ENCODE measurements around the gene RNU1-1. TPM values are rescaled to one million over a fixed set of nuclear protein-coding genes. Genes with fewer than 3 reads are reported as not detected.
"Not testable (repeated sequence)": the region's sequence is repeated elsewhere in the genome, so short reads cannot be mapped to it uniquely, and the experiment has no call there.

The RNU1-1 gene
- total RNA-seq, 1 experiment from 2014 or later, result 1,197 TPM

- Mint-ChIP-seq H3K4me3 (peak overlapping the region; percentile 82), H3K4me1 (peaks cover 23% of the 10 kb centered on the region), H3K27me3 (ENCODE audit: low read depth) (peaks cover 64% of the 10 kb centered on the region)
- DNase-seq (ENCODE audit: low spot score), result peak; percentile 77
- ChIA-PET CTCF (interaction anchor here (1.5 kb wide), 1 partner anchor 11 kb away, joined by 7 read pairs; no protein-coding TSS in a partner anchor), POLR2A (interaction anchor here (0.8 kb wide), 1 partner anchor 12 kb away, joined by 4 read pairs; no protein-coding TSS in a partner anchor)
- H3K9me3 Mint-ChIP-seq, H3K27ac Mint-ChIP-seq, H3K36me3 Mint-ChIP-seq, ATAC-seq: not testable (repeated sequence)
- TF ChIP-seq TEAD1 (CRISPR knock-in tag; IDR thresholded peaks at IDR 0.05), result peak; percentile 26; the same call in 1 of the 2 replicates
- TF ChIP-seq, protein P1, sequence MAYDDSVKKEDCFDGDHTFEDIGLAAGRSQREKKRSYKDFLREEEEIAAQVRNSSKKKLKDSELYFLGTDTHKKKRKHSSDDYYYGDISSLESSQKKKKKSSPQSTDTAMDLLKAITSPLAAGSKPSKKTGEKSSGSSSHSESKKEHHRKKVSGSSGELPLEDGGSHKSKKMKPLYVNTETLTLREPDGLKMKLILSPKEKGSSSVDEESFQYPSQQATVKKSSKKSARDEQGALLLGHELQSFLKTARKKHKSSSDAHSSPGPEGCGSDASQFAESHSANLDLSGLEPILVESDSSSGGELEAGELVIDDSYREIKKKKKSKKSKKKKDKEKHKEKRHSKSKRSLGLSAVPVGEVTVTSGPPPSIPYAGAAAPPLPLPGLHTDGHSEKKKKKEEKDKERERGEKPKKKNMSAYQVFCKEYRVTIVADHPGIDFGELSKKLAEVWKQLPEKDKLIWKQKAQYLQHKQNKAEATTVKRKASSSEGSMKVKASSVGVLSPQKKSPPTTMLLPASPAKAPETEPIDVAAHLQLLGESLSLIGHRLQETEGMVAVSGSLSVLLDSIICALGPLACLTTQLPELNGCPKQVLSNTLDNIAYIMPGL (CRISPR knock-in tag; IDR thresholded peaks at IDR 0.05), result peak; percentile 35; the same call in 1 of the 2 replicates
Measured at GRCh38 chr1:16532235-16532991, 18.3 kb upstream of the RNU1-1 start.

DNA sequence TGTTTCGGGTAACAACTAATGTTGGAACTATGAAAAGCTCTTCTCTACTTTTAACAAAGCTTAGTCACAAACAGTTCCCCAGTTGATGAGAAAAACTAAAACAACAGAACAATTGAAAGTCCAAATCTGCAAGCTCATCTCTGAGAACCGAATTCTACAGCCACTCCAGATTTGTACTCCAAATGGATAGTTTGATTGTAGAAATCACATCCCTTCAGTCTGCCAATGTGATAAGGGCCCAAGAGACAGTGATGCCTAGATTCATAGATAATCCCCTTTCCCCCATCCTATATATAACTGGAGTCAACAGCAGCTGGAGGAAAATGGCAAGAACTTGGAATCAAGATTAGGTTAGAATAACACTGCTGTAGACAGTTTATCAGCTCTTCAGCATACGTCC lies 14.3 kb upstream of the RNU1-1 start:
- H3K27ac Mint-ChIP-seq; CTCF ChIA-PET; DNase-seq (ENCODE audit: low spot score); H3K4me3 Mint-ChIP-seq; POLR2A ChIA-PET; H3K36me3 Mint-ChIP-seq; ATAC-seq; H3K9me3 Mint-ChIP-seq: not testable (repeated sequence)
- Mint-ChIP-seq H3K27me3 (ENCODE audit: low read depth) (peaks cover 35% of the 10 kb centered on the region), H3K4me1 (peaks cover 10% of the 10 kb centered on the region)

GRCh38 chr1:16525769-16526168 lies 11.7 kb upstream of the RNU1-1 start:
- peaks cover 35% of the 10 kb centered on the region for H3K27me3 Mint-ChIP-seq (ENCODE audit: low read depth)
- not testable (repeated sequence) for ATAC-seq, H3K36me3 Mint-ChIP-seq

DNA sequence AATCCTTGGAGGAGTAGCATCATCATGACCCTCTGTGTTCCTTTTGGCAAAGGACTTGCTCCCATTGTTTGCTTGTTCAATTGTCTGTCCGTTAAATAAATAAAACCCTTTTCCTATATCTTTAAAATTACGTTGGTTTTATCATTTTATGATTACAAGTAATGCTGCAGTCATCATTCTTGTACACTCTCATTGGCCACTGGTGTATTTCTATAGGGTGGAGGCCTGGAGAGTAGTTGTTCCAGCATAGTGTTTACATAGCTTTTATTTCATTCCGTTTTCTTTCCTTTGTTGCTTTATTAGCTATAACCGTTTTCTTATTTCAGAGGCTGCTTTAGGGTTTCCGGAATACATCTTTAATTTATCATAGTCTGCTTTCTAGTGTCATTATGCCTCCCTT lies 7.6 kb upstream of the RNU1-1 start:
- H3K9me3 Mint-ChIP-seq; H3K36me3 Mint-ChIP-seq; H3K4me1 Mint-ChIP-seq; DNase-seq (ENCODE audit: low spot score); ATAC-seq; POLR2A ChIA-PET; H3K27ac Mint-ChIP-seq: not testable (repeated sequence)
- CTCF ChIA-PET, result interaction anchor here (0.7 to 1.3 kb wide), 5 partner anchors 9 to 99 kb away, joined by 3 to 7 read pairs (median 4); partner anchors contain the start of gene NBPF1
- Mint-ChIP-seq H3K27me3 (ENCODE audit: low read depth) (peaks cover 39% of the 10 kb centered on the region), H3K4me3 (peak overlapping the region; percentile 96)

More at GRCh38 chr1:16525769-16526168, 11.7 kb upstream of the RNU1-1 start:
- H3K4me1 Mint-ChIP-seq; CTCF ChIA-PET; H3K4me3 Mint-ChIP-seq; DNase-seq (ENCODE audit: low spot score); H3K9me3 Mint-ChIP-seq; POLR2A ChIA-PET; H3K27ac Mint-ChIP-seq: not testable (repeated sequence)

DNA sequence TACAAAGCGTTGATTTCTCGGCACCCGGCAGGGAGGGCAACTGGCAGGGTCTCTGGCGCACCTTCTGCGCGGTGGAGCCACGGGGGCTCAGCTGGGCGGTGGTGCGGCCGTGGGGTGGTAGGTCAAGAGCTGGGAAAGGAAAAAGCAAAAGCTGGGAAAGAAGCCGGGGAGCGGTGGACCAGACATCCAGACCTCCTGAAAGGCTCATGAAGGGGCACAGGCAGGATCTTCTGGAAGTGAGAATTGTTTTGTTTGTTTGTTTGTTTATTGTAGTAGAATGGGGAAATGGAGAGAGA lies 7.2 kb upstream of the RNU1-1 start:
- ChIA-PET POLR2A (interaction anchor here (0.7 kb wide), 1 partner anchor 11 kb away, joined by 4 read pairs; no protein-coding TSS in a partner anchor), CTCF (interaction anchor here (0.7 to 1.3 kb wide), 6 partner anchors 9 to 103 kb away, joined by 3 to 7 read pairs (median 4); partner anchors contain the start of gene NBPF1)
- DNase-seq (ENCODE audit: low spot score) (no peak), ATAC-seq (peak; percentile 14; the same call in 1 of the 2 replicates)
- H3K4me3 Mint-ChIP-seq, result peak overlapping the region; percentile 96
- peaks cover 39% of the 10 kb centered on the region for H3K27me3 Mint-ChIP-seq (ENCODE audit: low read depth)
- no peaks in the 10 kb centered on the region for H3K36me3 Mint-ChIP-seq
- H3K9me3 Mint-ChIP-seq, result no peaks in the 10 kb centered on the region
- peaks cover 9% of the 10 kb centered on the region for H3K4me1 Mint-ChIP-seq
- peak overlapping the region; percentile 80; the same call in 1 of the 2 replicates for H3K27ac Mint-ChIP-seq
- TF ChIP-seq JUN (CRISPR knock-in tag; IDR thresholded peaks at IDR 0.05) (no peak), ATF2 (CRISPR knock-in tag; IDR thresholded peaks at IDR 0.05; ENCODE audit: borderline replicate concordance, low read depth) (no peak), ZNF671 (CRISPR knock-in tag; IDR thresholded peaks at IDR 0.05) (no peak), TEAD4 (CRISPR knock-in tag; IDR thresholded peaks at IDR 0.05) (no peak), RELA (CRISPR knock-in tag; IDR thresholded peaks at IDR 0.05; ENCODE audit: borderline replicate concordance) (no peak), E2F4 (CRISPR knock-in tag; IDR thresholded peaks at IDR 0.05; ENCODE audit: borderline replicate concordance, low read depth) (no peak)
- TF ChIP-seq, protein P2, sequence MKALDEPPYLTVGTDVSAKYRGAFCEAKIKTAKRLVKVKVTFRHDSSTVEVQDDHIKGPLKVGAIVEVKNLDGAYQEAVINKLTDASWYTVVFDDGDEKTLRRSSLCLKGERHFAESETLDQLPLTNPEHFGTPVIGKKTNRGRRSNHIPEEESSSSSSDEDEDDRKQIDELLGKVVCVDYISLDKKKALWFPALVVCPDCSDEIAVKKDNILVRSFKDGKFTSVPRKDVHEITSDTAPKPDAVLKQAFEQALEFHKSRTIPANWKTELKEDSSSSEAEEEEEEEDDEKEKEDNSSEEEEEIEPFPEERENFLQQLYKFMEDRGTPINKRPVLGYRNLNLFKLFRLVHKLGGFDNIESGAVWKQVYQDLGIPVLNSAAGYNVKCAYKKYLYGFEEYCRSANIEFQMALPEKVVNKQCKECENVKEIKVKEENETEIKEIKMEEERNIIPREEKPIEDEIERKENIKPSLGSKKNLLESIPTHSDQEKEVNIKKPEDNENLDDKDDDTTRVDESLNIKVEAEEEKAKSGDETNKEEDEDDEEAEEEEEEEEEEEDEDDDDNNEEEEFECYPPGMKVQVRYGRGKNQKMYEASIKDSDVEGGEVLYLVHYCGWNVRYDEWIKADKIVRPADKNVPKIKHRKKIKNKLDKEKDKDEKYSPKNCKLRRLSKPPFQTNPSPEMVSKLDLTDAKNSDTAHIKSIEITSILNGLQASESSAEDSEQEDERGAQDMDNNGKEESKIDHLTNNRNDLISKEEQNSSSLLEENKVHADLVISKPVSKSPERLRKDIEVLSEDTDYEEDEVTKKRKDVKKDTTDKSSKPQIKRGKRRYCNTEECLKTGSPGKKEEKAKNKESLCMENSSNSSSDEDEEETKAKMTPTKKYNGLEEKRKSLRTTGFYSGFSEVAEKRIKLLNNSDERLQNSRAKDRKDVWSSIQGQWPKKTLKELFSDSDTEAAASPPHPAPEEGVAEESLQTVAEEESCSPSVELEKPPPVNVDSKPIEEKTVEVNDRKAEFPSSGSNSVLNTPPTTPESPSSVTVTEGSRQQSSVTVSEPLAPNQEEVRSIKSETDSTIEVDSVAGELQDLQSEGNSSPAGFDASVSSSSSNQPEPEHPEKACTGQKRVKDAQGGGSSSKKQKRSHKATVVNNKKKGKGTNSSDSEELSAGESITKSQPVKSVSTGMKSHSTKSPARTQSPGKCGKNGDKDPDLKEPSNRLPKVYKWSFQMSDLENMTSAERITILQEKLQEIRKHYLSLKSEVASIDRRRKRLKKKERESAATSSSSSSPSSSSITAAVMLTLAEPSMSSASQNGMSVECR (CRISPR knock-in tag; IDR thresholded peaks at IDR 0.05; ENCODE audit: borderline replicate concordance), result no peak
- TF ChIP-seq, protein P3, sequence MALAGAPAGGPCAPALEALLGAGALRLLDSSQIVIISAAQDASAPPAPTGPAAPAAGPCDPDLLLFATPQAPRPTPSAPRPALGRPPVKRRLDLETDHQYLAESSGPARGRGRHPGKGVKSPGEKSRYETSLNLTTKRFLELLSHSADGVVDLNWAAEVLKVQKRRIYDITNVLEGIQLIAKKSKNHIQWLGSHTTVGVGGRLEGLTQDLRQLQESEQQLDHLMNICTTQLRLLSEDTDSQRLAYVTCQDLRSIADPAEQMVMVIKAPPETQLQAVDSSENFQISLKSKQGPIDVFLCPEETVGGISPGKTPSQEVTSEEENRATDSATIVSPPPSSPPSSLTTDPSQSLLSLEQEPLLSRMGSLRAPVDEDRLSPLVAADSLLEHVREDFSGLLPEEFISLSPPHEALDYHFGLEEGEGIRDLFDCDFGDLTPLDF (CRISPR knock-in tag; IDR thresholded peaks at IDR 0.05), result no peak

Data from WTC11 (cell line).